ENCODE measurements around the gene CR1L. TPM values are rescaled to one million over a fixed set of nuclear protein-coding genes. Genes with fewer than 3 reads are reported as not detected.

CR1L gene
- total and polyA plus RNA-seq, 5 donors from 2014 or later = not detected

DNA sequence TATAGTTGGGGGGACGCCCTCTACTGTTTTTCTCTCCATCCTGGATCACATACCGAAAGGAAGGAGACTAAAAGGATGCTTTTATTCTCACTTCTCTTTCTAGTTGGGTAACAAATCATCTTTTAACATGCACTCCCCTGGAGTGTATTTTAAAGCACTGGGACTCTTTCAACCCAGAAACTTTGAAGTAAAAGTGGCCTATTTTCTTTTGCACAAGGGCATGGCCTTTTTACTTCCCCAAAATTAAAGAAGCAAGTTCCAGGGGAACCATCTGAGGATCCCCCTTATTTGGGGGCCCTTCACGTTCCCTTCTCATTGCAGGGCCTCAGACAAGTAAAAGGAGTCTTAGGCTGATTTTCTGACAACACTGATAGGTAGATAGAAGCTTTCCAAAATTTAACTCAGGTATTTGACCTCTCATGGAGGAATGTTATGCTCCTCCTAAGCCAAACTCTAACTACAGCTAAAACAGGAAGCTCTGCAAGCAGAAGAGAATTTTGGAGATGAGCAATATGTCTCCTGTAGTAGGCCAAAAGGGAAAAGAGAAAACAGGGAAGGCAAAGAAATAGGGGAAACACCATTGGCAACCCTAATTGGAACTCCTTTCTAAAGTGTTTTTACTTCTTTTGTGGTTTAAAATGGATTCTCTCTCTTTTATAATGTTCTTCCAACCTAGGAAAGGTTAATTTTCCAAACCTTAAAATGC lies 98.1 kb downstream of the CR1L start:
- no peak overlapping the region for H3K4me3 Mint-ChIP-seq
- H3K27ac Mint-ChIP-seq = no peak overlapping the region
- H3K36me3 Mint-ChIP-seq = peaks cover 3% of the 10 kb centered on the region
- Histone ChIP-seq H3K27me3 (ENCODE audit: control insufficient read depth, insufficient read depth, low read length) (no peaks in the 10 kb centered on the region), H3K36me3 (ENCODE audit: control insufficient read depth, insufficient read depth, low read length) (no peaks in the 10 kb centered on the region), H3K9me3 (ENCODE audit: control insufficient read depth in 2 of 2, low read length in 2 of 2) (no peaks in the 10 kb centered on the region), H3K4me1 (ENCODE audit: control insufficient read depth, insufficient read depth, low read length, poor library complexity, severe bottlenecking) (no peaks in the 10 kb centered on the region), H3K4me3 (ENCODE audit: low read depth, low read length) (no peak overlapping the region), H3K27ac (ENCODE audit: insufficient read depth, low read length, poor library complexity, severe bottlenecking) (no peak overlapping the region)
- peaks cover 0 to 2% (median 0%) of the 10 kb centered on the region in 7 donors for H3K9me3 Mint-ChIP-seq
- no peak for DNase-seq
- peaks cover 5% of the 10 kb centered on the region for H3K27me3 Mint-ChIP-seq
- peaks cover 0 to 8% (median 4%) of the 10 kb centered on the region in 4 donors for H3K4me1 Mint-ChIP-seq
- no peak for ATAC-seq (ENCODE audit: low read depth in 2 of 2)

DNA sequence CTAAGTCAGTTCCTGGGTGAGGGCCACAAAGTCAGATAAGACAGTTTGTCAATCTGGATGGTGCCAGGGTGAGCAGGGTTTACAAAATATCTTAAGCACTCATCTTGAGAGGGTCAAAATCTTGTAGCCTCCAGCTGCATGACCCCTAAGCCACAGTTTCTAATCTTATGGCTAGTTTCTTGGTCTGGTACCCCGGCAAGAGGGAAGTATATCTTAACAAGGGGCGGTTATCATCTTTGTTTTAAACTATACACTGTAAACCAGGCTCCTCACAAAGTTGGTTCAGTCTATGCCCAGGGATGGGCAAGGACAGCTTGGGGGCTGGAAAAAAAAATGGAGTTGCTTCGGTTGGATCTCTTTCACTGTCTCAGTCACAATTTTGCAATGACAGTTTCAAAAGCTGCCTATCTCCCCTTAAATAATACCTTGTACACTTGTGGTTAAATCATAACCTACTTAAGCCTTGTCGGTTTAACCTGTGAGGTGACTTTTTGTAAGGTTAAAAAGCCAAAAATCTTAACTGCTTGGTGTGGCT lies 99.1 kb downstream of the CR1L start:
- no peak overlapping the region for H3K4me3 Mint-ChIP-seq
- no peak for DNase-seq
- H3K36me3 Mint-ChIP-seq = peaks cover 3% of the 10 kb centered on the region
- peaks cover 0 to 2% (median 0%) of the 10 kb centered on the region in 7 donors for H3K9me3 Mint-ChIP-seq
- H3K4me1 Mint-ChIP-seq = peaks cover under 1 to 9% (median 4%) of the 10 kb centered on the region in 4 donors
- peaks cover 5% of the 10 kb centered on the region for H3K27me3 Mint-ChIP-seq
- no peak for ATAC-seq (ENCODE audit: low read depth in 2 of 2)
- no peak overlapping the region for H3K27ac Mint-ChIP-seq
- no peak overlapping the region for H3K4me3 ChIP-seq (ENCODE audit: low read depth, low read length)
- no peaks in the 10 kb centered on the region for H3K9me3 ChIP-seq (ENCODE audit: control insufficient read depth in 2 of 2, low read length in 2 of 2)
- peaks cover 4% of the 10 kb centered on the region for H3K4me1 ChIP-seq (ENCODE audit: control insufficient read depth, insufficient read depth, low read length, poor library complexity, severe bottlenecking)
- H3K36me3 ChIP-seq (ENCODE audit: control insufficient read depth, insufficient read depth, low read length) = no peaks in the 10 kb centered on the region
- no peak overlapping the region for H3K27ac ChIP-seq (ENCODE audit: insufficient read depth, low read length, poor library complexity, severe bottlenecking)
- H3K27me3 ChIP-seq (ENCODE audit: control insufficient read depth, insufficient read depth, low read length) = no peaks in the 10 kb centered on the region

DNA sequence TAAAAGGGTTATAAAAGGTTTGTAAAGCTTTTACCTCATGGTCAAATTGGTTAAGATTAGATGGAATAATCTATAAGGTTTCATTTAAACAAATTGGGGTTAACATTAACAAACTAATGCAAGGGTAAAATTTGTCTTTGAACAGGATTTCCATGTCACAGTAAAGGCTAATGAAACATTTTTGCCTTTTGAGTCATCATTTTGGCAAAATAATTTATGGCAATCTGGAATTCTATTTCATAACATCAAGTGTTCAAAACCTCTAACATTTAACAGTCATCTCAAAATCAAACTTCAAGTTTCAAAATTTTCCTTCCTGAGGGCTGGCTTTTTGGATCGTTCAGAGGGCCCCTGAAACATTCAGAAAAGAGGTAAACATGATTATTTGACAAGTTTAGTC lies 100.4 kb downstream of the CR1L start:
- H3K36me3 Mint-ChIP-seq = peaks cover 3% of the 10 kb centered on the region

DNA sequence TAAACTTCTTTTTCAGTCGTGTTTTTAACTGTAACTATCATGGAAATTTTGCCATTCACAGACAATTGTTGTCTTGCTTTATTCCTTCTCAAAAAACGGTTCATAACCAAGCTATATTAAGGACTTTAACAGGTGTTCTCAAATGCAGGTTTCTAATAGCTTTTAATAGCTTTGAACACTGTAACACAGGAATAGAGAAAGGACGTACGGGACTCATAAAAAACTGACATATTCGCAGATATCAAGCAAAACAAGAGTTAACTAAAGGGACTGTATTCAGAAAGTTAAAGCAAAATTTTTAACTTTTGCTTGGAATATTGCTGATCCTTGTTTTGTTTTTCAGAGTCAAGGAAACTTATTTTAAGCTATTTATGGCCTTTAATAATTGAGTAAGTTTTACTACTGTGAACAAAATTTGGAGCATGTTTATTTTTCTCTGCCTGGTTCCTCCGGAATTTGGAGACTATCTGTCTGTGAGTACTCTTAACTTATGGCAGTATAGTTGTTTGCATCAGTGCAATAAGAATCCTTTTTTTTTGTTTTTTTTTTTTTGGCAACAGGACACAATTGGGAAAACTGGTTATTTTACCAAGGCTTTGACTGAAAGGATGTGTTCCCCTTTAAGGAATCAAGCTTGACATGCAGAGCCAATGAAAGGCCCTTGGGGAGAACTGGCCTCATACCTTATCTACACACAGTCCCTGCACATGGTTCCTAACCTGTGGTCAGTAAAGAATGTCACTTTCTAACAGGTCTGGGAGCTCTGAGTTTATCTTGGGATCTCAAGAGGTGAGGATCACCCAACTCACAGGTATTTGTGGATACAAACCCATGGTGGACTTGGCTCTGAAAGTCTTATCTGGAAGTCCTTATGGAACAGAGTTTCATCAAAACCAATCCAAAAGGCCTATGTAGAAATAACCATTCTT lies 101.2 kb downstream of the CR1L start:
- H3K4me1 Mint-ChIP-seq = peaks cover 7 to 25% (median 16%) of the 10 kb centered on the region in 4 donors
- peaks cover 3% of the 10 kb centered on the region for H3K36me3 Mint-ChIP-seq
- Histone ChIP-seq H3K4me3 (ENCODE audit: low read depth, low read length) (no peak overlapping the region), H3K27ac (ENCODE audit: insufficient read depth, low read length, poor library complexity, severe bottlenecking) (no peak overlapping the region), H3K36me3 (ENCODE audit: control insufficient read depth, insufficient read depth, low read length) (no peaks in the 10 kb centered on the region), H3K4me1 (ENCODE audit: control insufficient read depth, insufficient read depth, low read length, poor library complexity, severe bottlenecking) (peaks cover 11% of the 10 kb centered on the region), H3K27me3 (ENCODE audit: control insufficient read depth, insufficient read depth, low read length) (no peaks in the 10 kb centered on the region), H3K9me3 (ENCODE audit: control insufficient read depth in 2 of 2, low read length in 2 of 2) (no peaks in the 10 kb centered on the region)
- no peak overlapping the region for H3K27ac Mint-ChIP-seq
- H3K27me3 Mint-ChIP-seq = peaks cover 7% of the 10 kb centered on the region
- H3K9me3 Mint-ChIP-seq = peaks cover 0 to 2% (median 0%) of the 10 kb centered on the region in 7 donors
- no peak for DNase-seq
- no peak for ATAC-seq (ENCODE audit: low read depth in 2 of 2)
- no peak overlapping the region for H3K4me3 Mint-ChIP-seq

More for the DNA sequence above, 100.4 kb downstream of the CR1L start:
- Histone ChIP-seq H3K36me3 (ENCODE audit: control insufficient read depth, insufficient read depth, low read length) (no peaks in the 10 kb centered on the region), H3K4me1 (ENCODE audit: control insufficient read depth, insufficient read depth, low read length, poor library complexity, severe bottlenecking) (peaks cover 8% of the 10 kb centered on the region), H3K27ac (ENCODE audit: insufficient read depth, low read length, poor library complexity, severe bottlenecking) (no peak overlapping the region), H3K4me3 (ENCODE audit: low read depth, low read length) (no peak overlapping the region), H3K27me3 (ENCODE audit: control insufficient read depth, insufficient read depth, low read length) (no peaks in the 10 kb centered on the region), H3K9me3 (ENCODE audit: control insufficient read depth in 2 of 2, low read length in 2 of 2) (no peaks in the 10 kb centered on the region)
- no peak overlapping the region for H3K27ac Mint-ChIP-seq
- H3K9me3 Mint-ChIP-seq = peaks cover 0 to 2% (median 0%) of the 10 kb centered on the region in 7 donors
- DNase-seq (no peak), ATAC-seq (ENCODE audit: low read depth in 2 of 2) (no peak)
- no peak overlapping the region for H3K4me3 Mint-ChIP-seq
- peaks cover 4 to 19% (median 9%) of the 10 kb centered on the region in 4 donors for H3K4me1 Mint-ChIP-seq
- peaks cover 9% of the 10 kb centered on the region for H3K27me3 Mint-ChIP-seq

DNA sequence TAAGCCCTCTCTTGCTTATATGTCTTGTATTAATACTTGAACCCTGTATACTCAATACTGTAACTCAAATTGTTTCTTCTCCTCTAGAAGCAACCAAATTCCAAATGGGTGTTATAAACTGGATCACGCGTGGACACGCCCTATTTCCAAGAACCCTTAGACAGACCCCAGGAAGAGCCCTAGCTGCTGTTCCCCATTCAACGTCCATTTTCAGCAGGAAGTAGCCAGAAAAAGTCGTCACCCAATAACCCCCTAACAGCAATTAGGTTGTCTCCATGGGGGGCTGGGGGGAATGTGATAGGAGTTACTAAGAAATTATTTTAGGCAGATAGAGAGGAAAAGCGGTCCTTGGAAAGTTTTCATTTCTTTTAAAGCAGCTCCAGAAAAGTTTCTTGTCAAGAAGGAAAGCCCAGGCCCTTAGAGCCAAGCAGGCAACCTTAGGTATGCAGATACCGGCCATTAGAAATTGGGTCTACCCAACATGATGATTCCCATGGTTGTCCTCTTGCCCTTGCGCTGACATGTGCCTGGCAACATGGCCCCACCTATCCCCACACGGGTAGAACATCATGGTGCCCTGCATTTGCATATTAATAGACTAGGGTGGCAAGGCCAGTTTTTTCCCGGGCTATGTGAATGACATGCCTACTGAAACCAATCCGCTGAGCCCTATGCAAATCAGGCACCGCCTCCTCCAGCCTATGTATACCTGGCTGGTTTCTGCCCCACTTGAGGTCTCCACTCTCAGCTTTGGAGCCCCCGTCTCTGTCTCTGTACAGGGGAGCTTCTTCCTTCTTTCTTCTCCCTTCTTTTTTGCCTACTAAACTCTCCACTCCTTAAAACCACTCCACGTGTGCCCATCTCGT lies 102.9 kb downstream of the CR1L start:
- H3K9me3 ChIP-seq (ENCODE audit: control insufficient read depth in 2 of 2, low read length in 2 of 2) = no peaks in the 10 kb centered on the region
- DNase-seq (no peak), ATAC-seq (ENCODE audit: low read depth in 2 of 2) (no peak)
- Mint-ChIP-seq H3K4me1 (peaks cover 11 to 41% (median 28%) of the 10 kb centered on the region in 4 donors), H3K27ac (peak overlapping the region in 1 of 3 donors; percentile 37), H3K27me3 (peaks cover 4% of the 10 kb centered on the region), H3K36me3 (peaks cover 3% of the 10 kb centered on the region), H3K4me3 (peak overlapping the region in 1 of 4 donors; percentile 45), H3K9me3 (peaks cover 0 to 1% (median 0%) of the 10 kb centered on the region in 7 donors)
- no peaks in the 10 kb centered on the region for H3K36me3 ChIP-seq (ENCODE audit: control insufficient read depth, insufficient read depth, low read length)
- H3K27me3 ChIP-seq (ENCODE audit: control insufficient read depth, insufficient read depth, low read length) = no peaks in the 10 kb centered on the region
- peaks cover 24% of the 10 kb centered on the region for H3K4me1 ChIP-seq (ENCODE audit: control insufficient read depth, insufficient read depth, low read length, poor library complexity, severe bottlenecking)
- H3K27ac ChIP-seq (ENCODE audit: insufficient read depth, low read length, poor library complexity, severe bottlenecking) = no peak overlapping the region
- no peak overlapping the region for H3K4me3 ChIP-seq (ENCODE audit: low read depth, low read length)

DNA sequence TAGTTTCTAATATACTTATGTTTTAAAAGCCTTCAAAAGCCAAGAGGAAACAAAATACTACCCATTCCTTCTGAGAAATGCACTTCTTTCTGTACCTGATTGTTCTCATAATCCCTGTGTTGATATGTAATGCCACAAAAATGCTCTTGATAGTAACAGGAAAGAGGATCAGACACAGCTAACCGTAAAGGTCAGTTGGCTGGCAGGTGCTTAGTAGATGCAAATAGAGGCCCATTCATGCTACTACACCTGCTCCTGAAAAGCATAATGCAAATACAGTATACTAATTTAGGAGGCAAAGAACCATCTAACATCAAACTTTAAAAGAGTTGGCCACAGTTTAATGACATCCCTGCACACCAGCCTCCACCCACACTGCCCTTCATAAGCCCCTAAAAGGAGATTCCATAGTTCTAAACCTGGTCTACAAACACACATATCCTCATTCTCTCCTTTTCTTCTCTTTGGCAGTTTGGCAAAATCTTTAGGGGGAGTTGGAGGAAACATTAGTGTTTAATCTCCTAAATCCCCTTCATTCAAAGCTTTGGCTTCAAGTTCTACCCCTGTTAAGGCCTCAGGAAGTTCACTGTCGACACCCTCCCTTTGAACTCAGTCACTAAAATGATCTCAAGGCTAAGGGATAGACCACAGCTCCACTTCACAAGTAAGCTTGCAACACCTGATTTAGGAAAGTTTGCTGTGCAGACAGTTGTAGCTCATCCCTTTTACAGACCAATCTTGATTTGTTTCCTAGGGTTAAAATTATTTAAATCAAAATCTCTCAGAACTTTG lies 104.0 kb downstream of the CR1L start:
- Mint-ChIP-seq H3K27me3 (peaks cover 4% of the 10 kb centered on the region), H3K4me1 (peaks cover 16 to 52% (median 35%) of the 10 kb centered on the region in 4 donors), H3K36me3 (peaks cover 3% of the 10 kb centered on the region), H3K9me3 (peaks cover 0 to 1% (median 0%) of the 10 kb centered on the region in 7 donors), H3K27ac (peak overlapping the region in 2 of 3 donors; percentile 5 to 43), H3K4me3 (peak overlapping the region in 3 of 4 donors; percentile 14 to 66 (median 45))
- Histone ChIP-seq H3K4me1 (ENCODE audit: control insufficient read depth, insufficient read depth, low read length, poor library complexity, severe bottlenecking) (peaks cover 34% of the 10 kb centered on the region), H3K27me3 (ENCODE audit: control insufficient read depth, insufficient read depth, low read length) (no peaks in the 10 kb centered on the region), H3K27ac (ENCODE audit: insufficient read depth, low read length, poor library complexity, severe bottlenecking) (no peak overlapping the region), H3K9me3 (ENCODE audit: control insufficient read depth in 2 of 2, low read length in 2 of 2) (no peaks in the 10 kb centered on the region), H3K36me3 (ENCODE audit: control insufficient read depth, insufficient read depth, low read length) (no peaks in the 10 kb centered on the region), H3K4me3 (ENCODE audit: low read depth, low read length) (no peak overlapping the region)
- DNase-seq = peak in 1 of 3 donors; percentile 32
- ATAC-seq (ENCODE audit: low read depth in 2 of 2) = no peak

All from CD4-positive, CD25-positive, alpha-beta regulatory T cell (primary cell).